ENCODE data around the gene SLC25A19.

- TF ChIP-seq CTCF (IDR thresholded peaks at IDR 0.05) (no peak), ZFX (IDR thresholded peaks at IDR 0.05; ENCODE audit: borderline replicate concordance) (no peak)
These were observed 42.8 kb downstream of the SLC25A19 start for GRCh38 chr17:75246404-75246803.
